Measurements from ENCODE around the gene LYSMD1. TPM values are rescaled to one million over a fixed set of nuclear protein-coding genes. Genes with fewer than 3 reads are reported as not detected.

LYSMD1 gene
- total and polyA plus RNA-seq, 2 of the 4 experiments (the other 2 are of a cell fraction) = 5.9 to 10.4 TPM

Other genes with a start within 250 kb of the LYSMD1 start
- 22.9 and 24.7 TPM in 2 replicates for gene SETDB1, start 239.5 kb downstream of the LYSMD1 start, total RNA-seq (2012; rRNA removed)
- 16.6 and 18.7 TPM in 2 replicates for gene SETDB1, start 239.5 kb downstream of the LYSMD1 start, polyA plus RNA-seq (2012; rRNA removed)
- gene CERS2, start 191.1 kb downstream of the LYSMD1 start, total RNA-seq (2012; rRNA removed) = 99.2 and 118 TPM in 2 replicates
- gene CERS2, start 191.1 kb downstream of the LYSMD1 start, polyA plus RNA-seq (2012; rRNA removed) = 126 and 127 TPM in 2 replicates
- gene ANXA9, start 183.6 kb downstream of the LYSMD1 start, total RNA-seq (2012; rRNA removed) = under 0.01 and 0.36 TPM in 2 replicates
- 0.16 and 0.21 TPM in 2 replicates for gene ANXA9, start 183.6 kb downstream of the LYSMD1 start, polyA plus RNA-seq (2012; rRNA removed)
- gene MINDY1, start 159.0 kb downstream of the LYSMD1 start, total RNA-seq (2012; rRNA removed) = 5.8 and 6.6 TPM in 2 replicates
- 6.6 and 7.3 TPM in 2 replicates for gene MINDY1, start 159.0 kb downstream of the LYSMD1 start, polyA plus RNA-seq (2012; rRNA removed)
- 7.9 and 8.6 TPM in 2 replicates for gene PRUNE1, start 157.5 kb downstream of the LYSMD1 start, total RNA-seq (2012; rRNA removed)
- gene PRUNE1, start 157.5 kb downstream of the LYSMD1 start, polyA plus RNA-seq (2012; rRNA removed) = 9.4 and 9.6 TPM in 2 replicates
- gene BNIPL, start 129.3 kb downstream of the LYSMD1 start, total RNA-seq (2012; rRNA removed) = under 0.01 TPM in 1 of 2 replicates, not detected in the other
- gene BNIPL, start 129.3 kb downstream of the LYSMD1 start, polyA plus RNA-seq (2012; rRNA removed) = 0.10 and 0.38 TPM in 2 replicates
- 0.54 and 0.83 TPM in 2 replicates for gene C1orf56, start 118.2 kb downstream of the LYSMD1 start, total RNA-seq (2012; rRNA removed)
- gene C1orf56, start 118.2 kb downstream of the LYSMD1 start, polyA plus RNA-seq (2012; rRNA removed) = 1.2 and 1.5 TPM in 2 replicates
- 47.0 and 48.6 TPM in 2 replicates for gene CDC42SE1, start 106.3 kb downstream of the LYSMD1 start, total RNA-seq (2012; rRNA removed)
- gene CDC42SE1, start 106.3 kb downstream of the LYSMD1 start, polyA plus RNA-seq (2012; rRNA removed) = 47.4 and 58.5 TPM in 2 replicates
- gene MLLT11, start 105.5 kb downstream of the LYSMD1 start, total RNA-seq (2012; rRNA removed) = 3.6 and 5.3 TPM in 2 replicates
- gene MLLT11, start 105.5 kb downstream of the LYSMD1 start, polyA plus RNA-seq (2012; rRNA removed) = 16.6 and 17.5 TPM in 2 replicates
- gene GABPB2, start 95.1 kb downstream of the LYSMD1 start, total RNA-seq (2012; rRNA removed) = 11.9 and 12.9 TPM in 2 replicates
- 6.0 and 7.5 TPM in 2 replicates for gene GABPB2, start 95.1 kb downstream of the LYSMD1 start, polyA plus RNA-seq (2012; rRNA removed)
- 0.36 and 0.56 TPM in 2 replicates for gene SEMA6C, start 19.3 kb downstream of the LYSMD1 start, total RNA-seq (2012; rRNA removed)
- 2.0 and 2.6 TPM in 2 replicates for gene SEMA6C, start 19.3 kb downstream of the LYSMD1 start, polyA plus RNA-seq (2012; rRNA removed)
- not detected in 2 replicates for gene TNFAIP8L2, start 9.3 kb downstream of the LYSMD1 start, total RNA-seq (2012; rRNA removed)
- gene TNFAIP8L2, start 9.3 kb downstream of the LYSMD1 start, polyA plus RNA-seq (2012; rRNA removed) = not detected in 2 replicates
- gene SCNM1, start 242 bp upstream of the LYSMD1 start, total RNA-seq (2012; rRNA removed) = 22.2 and 27.4 TPM in 2 replicates
- gene SCNM1, start 242 bp upstream of the LYSMD1 start, polyA plus RNA-seq (2012; rRNA removed) = 33.2 and 35.3 TPM in 2 replicates
- gene TMOD4, start 10.1 kb upstream of the LYSMD1 start, total RNA-seq (2012; rRNA removed) = not detected in 2 replicates
- gene TMOD4, start 10.1 kb upstream of the LYSMD1 start, polyA plus RNA-seq (2012; rRNA removed) = 0.22 and 0.27 TPM in 2 replicates
- 51.3 and 53.6 TPM in 2 replicates for gene VPS72, start 24.3 kb upstream of the LYSMD1 start, total RNA-seq (2012; rRNA removed)
- 62.3 and 64.5 TPM in 2 replicates for gene VPS72, start 24.3 kb upstream of the LYSMD1 start, polyA plus RNA-seq (2012; rRNA removed)
- 52.5 and 59.1 TPM in 2 replicates for gene PIP5K1A, start 32.6 kb upstream of the LYSMD1 start, total RNA-seq (2012; rRNA removed)
- gene PIP5K1A, start 32.6 kb upstream of the LYSMD1 start, polyA plus RNA-seq (2012; rRNA removed) = 85.5 and 105 TPM in 2 replicates
- 289 and 349 TPM in 2 replicates for gene PSMD4, start 88.8 kb upstream of the LYSMD1 start, total RNA-seq (2012; rRNA removed)
- gene PSMD4, start 88.8 kb upstream of the LYSMD1 start, polyA plus RNA-seq (2012; rRNA removed) = 282 and 314 TPM in 2 replicates
- 5.7 and 6.4 TPM in 2 replicates for gene ZNF687, start 116.4 kb upstream of the LYSMD1 start, total RNA-seq (2012; rRNA removed)
- 10.8 and 13.7 TPM in 2 replicates for gene ZNF687, start 116.4 kb upstream of the LYSMD1 start, polyA plus RNA-seq (2012; rRNA removed)
- 77.2 and 94.5 TPM in 2 replicates for gene PI4KB, start 161.5 kb upstream of the LYSMD1 start, total RNA-seq (2012; rRNA removed)
- 82.4 and 91.5 TPM in 2 replicates for gene PI4KB, start 161.5 kb upstream of the LYSMD1 start, polyA plus RNA-seq (2012; rRNA removed)
- gene RFX5, start 181.3 kb upstream of the LYSMD1 start, total RNA-seq (2012; rRNA removed) = 37.8 and 44.4 TPM in 2 replicates
- gene RFX5, start 181.3 kb upstream of the LYSMD1 start, polyA plus RNA-seq (2012; rRNA removed) = 26.8 and 29.3 TPM in 2 replicates
- 21.1 and 21.3 TPM in 2 replicates for gene SELENBP1, start 206.8 kb upstream of the LYSMD1 start, total RNA-seq (2012; rRNA removed)
- gene SELENBP1, start 206.8 kb upstream of the LYSMD1 start, polyA plus RNA-seq (2012; rRNA removed) = 54.9 and 56.9 TPM in 2 replicates
- gene PSMB4, start 233.7 kb upstream of the LYSMD1 start, total RNA-seq (2012; rRNA removed) = 376 and 457 TPM in 2 replicates
- gene PSMB4, start 233.7 kb upstream of the LYSMD1 start, polyA plus RNA-seq (2012; rRNA removed) = 565 and 640 TPM in 2 replicates

All from IMR-90 (cell line).